ENCODE data around the gene PALD1.

The PALD1 gene

DNA sequence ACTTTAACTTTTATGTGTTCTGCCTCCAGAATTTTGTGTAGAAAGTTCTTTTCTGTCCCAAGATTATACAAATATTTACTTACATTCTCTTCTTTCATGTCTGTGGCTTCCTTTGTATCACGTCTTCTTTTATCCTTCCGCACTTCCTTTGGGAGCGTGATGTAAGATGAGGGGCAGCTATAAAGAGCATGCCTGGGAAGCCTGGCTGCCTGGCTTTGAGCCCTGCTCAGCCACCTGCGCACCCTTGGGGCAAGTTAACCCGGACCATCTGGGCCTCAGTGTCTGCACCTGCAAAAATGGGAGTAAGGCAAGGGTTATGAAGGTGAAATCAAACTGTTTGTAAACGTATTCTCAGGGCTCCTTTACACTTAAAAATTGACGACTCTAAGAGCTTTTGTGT lies 25.2 kb downstream of the PALD1 start:
- no peak for DNase-seq
- Histone ChIP-seq H3K4me3 (ENCODE audit: low read depth, low read length) (no peak overlapping the region), H3K36me3 (replicated peaks) (no peaks in the 10 kb centered on the region), H3K27me3 (replicated peaks) (no peaks in the 10 kb centered on the region), H3K27ac (no peak overlapping the region)
- TF ChIP-seq, protein P1, sequence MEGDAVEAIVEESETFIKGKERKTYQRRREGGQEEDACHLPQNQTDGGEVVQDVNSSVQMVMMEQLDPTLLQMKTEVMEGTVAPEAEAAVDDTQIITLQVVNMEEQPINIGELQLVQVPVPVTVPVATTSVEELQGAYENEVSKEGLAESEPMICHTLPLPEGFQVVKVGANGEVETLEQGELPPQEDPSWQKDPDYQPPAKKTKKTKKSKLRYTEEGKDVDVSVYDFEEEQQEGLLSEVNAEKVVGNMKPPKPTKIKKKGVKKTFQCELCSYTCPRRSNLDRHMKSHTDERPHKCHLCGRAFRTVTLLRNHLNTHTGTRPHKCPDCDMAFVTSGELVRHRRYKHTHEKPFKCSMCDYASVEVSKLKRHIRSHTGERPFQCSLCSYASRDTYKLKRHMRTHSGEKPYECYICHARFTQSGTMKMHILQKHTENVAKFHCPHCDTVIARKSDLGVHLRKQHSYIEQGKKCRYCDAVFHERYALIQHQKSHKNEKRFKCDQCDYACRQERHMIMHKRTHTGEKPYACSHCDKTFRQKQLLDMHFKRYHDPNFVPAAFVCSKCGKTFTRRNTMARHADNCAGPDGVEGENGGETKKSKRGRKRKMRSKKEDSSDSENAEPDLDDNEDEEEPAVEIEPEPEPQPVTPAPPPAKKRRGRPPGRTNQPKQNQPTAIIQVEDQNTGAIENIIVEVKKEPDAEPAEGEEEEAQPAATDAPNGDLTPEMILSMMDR (IDR thresholded peaks at IDR 0.05; ENCODE audit: low read depth, low read length, missing control alignments) = no peak
- in situ Hi-C loops (cut with HindIII; ENCODE audit: low pct_ligation_motif_present, low sequenced_read_pairs) = no loop called here

DNA sequence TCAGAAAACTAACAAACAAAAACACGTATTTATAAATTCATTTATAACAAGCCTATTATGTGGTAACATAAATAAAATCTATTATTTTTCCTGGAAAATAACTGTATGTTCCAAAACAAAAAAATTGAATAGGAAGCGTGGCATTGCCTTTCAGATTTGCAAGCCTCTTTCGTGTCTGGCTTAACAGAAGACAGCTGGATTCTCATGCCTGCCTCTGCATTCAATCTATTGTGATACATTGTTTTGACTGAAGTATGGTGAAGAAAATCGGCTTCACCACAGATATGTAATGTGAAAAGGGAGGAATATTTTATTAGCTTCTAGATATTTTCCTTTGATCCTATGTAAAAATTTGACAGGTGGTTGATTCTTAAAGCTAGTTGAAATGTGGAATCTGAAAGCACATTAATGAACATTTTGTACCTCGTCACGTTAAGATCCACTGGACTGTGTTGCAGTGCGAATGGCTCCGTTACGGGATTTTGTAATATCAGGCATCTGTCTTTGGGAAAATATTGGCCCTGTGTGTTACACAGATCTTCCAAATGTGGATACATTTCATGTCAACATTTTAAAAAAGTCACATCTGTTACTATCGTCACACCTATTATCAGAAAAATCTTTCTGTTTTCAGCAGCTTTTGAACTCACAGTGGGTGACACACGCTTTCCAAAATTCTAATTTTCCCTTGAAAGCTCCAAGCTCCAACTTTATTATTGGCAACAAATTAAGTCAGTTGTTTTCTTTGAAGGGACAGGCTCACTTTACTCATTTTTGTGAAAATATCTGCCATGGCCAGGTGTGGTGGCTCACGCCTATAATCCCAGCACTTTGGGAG lies 26.2 kb downstream of the PALD1 start:
- H3K36me3 ChIP-seq (replicated peaks) = no peaks in the 10 kb centered on the region
- no peak for DNase-seq
- TF ChIP-seq, protein P1 (IDR thresholded peaks at IDR 0.05; ENCODE audit: low read depth, low read length, missing control alignments) = no peak
- H3K27me3 ChIP-seq (replicated peaks) = no peaks in the 10 kb centered on the region
- H3K4me3 ChIP-seq (ENCODE audit: low read depth, low read length) = no peak overlapping the region
- in situ Hi-C loops (cut with HindIII; ENCODE audit: low pct_ligation_motif_present, low sequenced_read_pairs) = no loop called here
- H3K27ac ChIP-seq = no peak overlapping the region

DNA sequence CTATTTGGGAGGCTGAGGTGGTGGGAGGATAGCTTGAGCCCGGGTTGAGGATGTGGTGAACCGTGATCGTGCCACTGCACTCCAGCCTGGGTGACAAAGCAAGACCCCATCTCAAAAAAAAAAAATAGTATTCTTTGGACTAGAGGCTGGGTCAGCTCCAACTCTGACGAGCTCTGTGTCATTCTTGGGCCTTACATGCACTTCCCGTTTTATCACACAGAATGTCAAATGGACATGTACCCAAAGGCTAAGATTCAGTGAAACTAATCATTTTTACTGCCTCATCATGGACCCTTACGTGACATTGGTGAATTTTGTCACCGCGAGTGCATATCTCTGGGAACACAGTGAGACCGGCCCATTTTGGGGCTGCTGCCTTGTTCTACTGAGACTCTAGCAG lies 27.3 kb downstream of the PALD1 start:
- Histone ChIP-seq H3K36me3 (replicated peaks) (no peaks in the 10 kb centered on the region), H3K27me3 (replicated peaks) (no peaks in the 10 kb centered on the region), H3K27ac (no peak overlapping the region), H3K4me3 (ENCODE audit: low read depth, low read length) (no peak overlapping the region)
- no peak for DNase-seq
- in situ Hi-C loops (cut with HindIII; ENCODE audit: low pct_ligation_motif_present, low sequenced_read_pairs) = no loop called here
- TF ChIP-seq, protein P1 (IDR thresholded peaks at IDR 0.05; ENCODE audit: low read depth, low read length, missing control alignments) = no peak

DNA sequence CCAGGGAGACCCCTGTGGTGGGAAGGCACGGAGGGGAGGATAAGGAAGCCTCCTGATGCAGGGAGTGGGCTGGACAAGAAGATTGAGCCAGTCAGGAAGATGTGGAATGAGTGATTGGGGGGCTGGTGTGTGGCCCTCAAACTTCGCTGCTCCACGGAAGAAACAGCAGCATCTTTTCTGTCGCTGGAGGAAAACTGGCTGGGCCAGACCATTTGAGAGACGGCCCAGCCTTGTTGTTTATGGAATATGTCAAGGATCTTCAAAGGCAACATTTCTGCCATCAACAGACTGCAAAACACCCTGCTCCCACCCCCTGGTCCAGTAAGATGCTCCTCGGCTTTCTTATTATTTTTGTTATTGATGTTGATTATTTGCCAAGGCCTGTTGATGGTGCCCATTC lies 29.4 kb downstream of the PALD1 start:
- no peak overlapping the region for H3K27ac ChIP-seq
- H3K27me3 ChIP-seq (replicated peaks) = no peaks in the 10 kb centered on the region
- TF ChIP-seq, protein P1 (IDR thresholded peaks at IDR 0.05; ENCODE audit: low read depth, low read length, missing control alignments) = no peak
- no peaks in the 10 kb centered on the region for H3K36me3 ChIP-seq (replicated peaks)
- in situ Hi-C loops (cut with HindIII; ENCODE audit: low pct_ligation_motif_present, low sequenced_read_pairs) = no loop called here
- DNase-seq = no peak
- H3K4me3 ChIP-seq (ENCODE audit: low read depth, low read length) = no peak overlapping the region

DNA sequence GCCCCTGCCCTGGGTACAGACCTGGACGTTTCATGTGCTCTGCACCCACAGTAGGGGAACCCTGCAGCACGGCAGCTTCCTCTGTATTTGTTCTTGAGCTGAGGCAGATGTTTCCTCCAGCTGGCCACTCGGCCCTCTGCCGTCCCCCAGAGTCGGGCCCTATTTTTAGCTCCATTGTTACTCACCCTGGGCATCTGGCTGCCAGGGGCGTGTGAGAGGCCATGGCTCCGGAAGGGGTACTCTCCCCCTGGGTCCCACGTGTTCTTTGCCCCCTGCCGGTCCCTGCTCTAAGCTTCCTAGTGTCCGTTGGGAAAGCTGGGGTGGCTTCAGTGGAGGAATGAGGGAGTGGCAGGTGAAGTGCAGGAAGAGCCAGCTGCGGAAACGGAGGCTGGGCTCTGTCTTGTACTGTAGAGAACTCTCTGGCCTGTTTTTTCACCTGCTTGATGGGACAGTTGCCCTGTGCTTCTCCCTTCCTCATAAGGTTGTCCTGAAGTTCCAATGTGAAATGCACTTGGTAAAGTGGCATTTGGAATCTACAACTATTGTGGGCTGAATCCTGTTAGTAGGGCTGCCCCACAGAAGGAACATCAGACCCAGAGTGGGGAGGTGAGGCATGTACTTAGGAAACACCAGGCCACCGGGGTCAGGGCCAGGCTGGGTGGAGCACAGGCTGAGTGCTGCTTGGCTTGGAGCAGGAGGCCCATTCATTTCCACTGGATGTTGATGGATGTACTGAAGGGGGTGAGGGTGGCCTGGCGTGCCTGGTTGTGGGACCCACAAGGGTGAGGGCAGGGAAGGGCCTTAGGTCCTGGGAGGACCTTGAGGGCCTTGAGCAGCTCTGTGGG lies 30.6 kb downstream of the PALD1 start:
- TF ChIP-seq, protein P1 (IDR thresholded peaks at IDR 0.05; ENCODE audit: low read depth, low read length, missing control alignments) = peak; percentile 27
- no peak for DNase-seq
- Histone ChIP-seq H3K27me3 (replicated peaks) (no peaks in the 10 kb centered on the region), H3K36me3 (replicated peaks) (no peaks in the 10 kb centered on the region), H3K4me3 (ENCODE audit: low read depth, low read length) (no peak overlapping the region), H3K27ac (no peak overlapping the region)
- in situ Hi-C loops (cut with HindIII; ENCODE audit: low pct_ligation_motif_present, low sequenced_read_pairs) = no loop called here

Data from brain microvascular endothelial cell (primary cell).